ENCODE data around the gene TPSB2.
"Not testable (repeated sequence)": the region's sequence is repeated elsewhere in the genome, so short reads cannot be mapped to it uniquely, and the experiment has no call there.

TPSB2 gene

GRCh38 chr16:1261131-1261892 lies 31.3 kb upstream of the TPSB2 start:
- no peak for DNase-seq (ENCODE audit: low read depth)

DNA sequence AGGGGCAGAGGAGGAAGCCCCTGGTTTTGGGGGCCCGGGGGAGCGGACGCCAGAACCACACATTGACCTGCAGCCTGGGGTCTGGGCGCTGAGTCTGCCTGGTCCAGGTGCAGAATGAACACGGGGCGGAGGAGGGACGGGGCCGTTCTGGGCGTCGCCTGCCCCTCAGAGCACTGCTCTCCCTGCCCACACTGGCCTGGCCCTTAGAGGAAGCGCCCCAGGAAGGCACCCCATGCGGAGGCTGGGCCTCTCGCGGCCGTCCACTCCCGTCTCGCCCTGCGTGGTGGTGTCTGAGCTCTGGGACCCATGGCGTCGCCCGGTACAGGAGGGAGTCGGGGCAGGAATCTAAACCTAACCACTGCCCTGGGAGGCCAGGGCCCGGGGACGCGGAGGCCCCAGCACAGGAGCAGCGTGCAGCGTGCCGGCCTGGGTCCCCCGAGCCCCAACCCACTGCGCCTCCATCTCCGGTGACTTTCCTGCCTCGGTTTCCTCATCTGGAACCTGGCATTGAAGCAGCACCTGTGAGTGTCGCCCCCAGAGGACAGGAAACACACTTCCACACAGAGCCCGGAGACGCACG lies 30.2 kb upstream of the TPSB2 start:
- DNase-seq (ENCODE audit: low read depth), result no peak

DNA sequence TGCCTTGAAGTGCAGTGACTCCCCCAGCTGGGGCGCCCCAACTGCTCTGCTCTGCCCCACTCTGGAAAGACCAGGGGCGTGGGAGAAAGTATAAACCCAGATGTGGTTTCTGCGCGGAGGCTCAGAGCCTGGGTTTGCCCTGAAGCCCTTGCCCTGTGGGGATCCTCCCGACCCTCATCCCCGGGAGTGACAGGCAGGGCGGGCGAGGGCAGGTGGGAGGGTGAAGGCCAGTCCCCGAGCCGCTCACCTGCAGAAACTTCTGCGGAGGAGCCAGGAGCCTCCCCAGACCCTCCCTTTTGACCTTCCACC lies 29.7 kb upstream of the TPSB2 start:
- no peak for DNase-seq (ENCODE audit: low read depth)

GRCh38 chr16:1258906-1259759 lies 29.1 kb upstream of the TPSB2 start:
- no peak for DNase-seq (ENCODE audit: low read depth)

GRCh38 chr16:1258225-1258600 lies 28.2 kb upstream of the TPSB2 start:
- no peak for DNase-seq (ENCODE audit: low read depth)

GRCh38 chr16:1257561-1258224 lies 27.7 kb upstream of the TPSB2 start:
- DNase-seq (ENCODE audit: low read depth), result no peak

DNA sequence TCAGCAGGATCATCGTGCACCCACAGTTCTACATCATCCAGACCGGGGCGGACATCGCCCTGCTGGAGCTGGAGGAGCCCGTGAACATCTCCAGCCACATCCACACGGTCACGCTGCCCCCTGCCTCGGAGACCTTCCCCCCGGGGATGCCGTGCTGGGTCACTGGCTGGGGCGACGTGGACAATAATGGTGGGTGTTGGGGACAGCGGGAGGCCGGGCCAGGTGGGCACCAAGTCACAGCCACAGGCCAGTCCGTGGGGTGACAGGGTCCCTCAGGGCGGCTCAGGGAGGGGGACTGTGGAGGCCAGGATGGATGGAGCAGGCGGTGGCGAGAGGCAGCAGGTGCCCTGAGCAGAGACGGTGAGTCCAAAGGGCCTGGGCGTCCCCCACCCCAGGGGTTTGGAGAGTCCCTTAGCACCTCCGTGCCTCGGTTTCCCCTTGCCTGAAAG lies 26.9 kb upstream of the TPSB2 start:
- DNase-seq (ENCODE audit: low read depth), result no peak

- not testable (repeated sequence) for DNase-seq (ENCODE audit: low read depth)
These were observed 26.4 kb upstream of the TPSB2 start for GRCh38 chr16:1256296-1256873.

DNA sequence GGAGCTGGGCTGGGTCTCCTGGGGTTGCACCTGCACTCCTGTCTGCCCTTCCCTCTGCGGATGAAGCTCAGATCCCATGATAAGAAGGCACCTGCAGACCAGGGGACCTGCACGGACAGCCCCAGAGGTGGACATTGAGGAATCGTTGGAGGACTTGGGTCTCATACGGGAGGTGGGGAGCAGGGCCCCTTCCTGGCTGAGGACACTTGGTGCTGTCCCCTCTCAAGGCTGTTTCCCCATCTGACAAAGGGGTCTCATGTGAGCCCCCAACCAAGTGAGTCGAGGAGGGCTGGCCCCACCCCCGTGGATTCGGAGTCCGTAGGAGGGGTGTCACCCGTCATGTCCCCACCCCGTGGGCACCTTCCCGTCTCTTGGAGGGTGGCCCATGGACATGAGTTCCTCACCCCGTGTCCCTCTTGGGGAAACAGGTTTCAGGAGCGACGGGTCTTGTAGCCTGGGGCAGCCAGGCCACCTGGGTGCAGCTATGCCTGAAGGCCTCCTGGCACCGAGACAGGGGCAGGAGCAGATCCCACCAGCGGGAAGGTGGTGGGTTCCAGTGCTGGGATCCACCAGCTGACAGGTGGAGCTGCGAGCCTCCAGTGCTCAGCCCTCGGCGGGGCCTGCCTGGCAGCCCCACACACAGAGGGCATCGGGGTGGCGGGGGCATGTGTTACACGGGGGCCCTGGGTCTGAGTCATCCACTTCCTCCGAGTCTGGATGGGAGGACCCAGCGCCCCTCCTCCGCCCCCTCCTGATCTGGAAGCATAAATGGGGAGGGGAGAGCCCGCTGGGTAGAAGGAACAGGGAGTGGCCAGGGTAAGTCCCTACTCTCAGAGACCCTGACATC lies 25.5 kb upstream of the TPSB2 start, which contains the start of gene TPSD1:
TPSD1 (plus strand) TSS at position 794 of the 847 bp plus-strand sequence. CDS start 212 bp downstream, outside the sequence.
- DNase-seq (ENCODE audit: low read depth), result not testable (repeated sequence)

DNA sequence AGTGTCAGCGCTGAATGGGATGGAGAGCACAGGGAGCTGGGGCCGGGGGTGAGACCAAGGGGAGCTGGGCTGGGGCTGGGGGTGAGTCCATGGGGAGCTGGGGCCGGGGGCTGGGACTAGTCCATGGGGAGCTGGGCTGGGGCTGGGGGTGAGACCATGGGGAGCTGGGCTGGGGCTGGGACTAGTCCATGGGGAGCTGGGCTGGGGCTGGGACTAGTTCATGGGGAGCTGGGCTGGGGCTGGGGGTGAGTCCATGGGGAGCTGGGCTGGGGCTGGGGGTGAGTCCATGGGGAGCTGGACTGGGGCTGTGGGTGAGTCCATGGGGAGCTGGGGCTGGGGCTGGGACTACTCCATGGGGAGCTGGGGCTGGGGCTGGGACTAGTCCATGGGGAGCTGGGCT lies 24.8 kb upstream of the TPSB2 start:
- DNase-seq (ENCODE audit: low read depth), result not testable (repeated sequence)

DNA sequence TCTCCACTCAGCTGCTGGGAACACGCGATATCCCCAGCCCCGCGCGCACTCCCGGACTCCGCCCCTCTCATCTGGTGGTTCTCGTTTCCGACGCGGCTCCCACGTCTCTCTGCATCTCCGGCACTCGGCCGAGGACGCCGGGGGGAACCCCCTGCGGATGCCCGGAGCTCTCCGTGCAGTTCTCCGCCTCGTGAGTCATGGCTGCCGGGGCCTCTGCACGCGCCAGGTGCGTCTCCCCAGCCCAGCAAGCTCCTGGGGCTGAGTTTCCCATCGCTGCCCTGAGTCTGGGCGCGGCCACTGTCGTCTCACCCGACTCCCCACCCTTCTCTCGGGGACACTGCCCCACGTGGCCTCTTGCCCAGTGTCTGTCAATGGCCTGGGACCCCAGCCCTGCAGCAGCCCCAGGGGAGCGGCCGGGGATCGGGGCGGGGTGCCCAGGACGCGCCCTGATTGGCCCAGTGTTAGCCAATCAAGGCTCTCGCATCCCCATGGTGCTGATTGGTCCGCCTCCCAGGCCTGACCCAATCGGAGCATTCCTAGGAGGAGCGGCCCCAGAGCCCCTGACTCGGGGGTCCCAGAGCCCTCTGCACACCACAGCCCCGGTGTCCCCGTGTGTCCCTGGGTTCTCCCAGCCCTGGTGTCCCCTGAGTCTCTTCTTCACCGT lies 23.8 kb upstream of the TPSB2 start:
- not testable (repeated sequence) for DNase-seq (ENCODE audit: low read depth)

DNA sequence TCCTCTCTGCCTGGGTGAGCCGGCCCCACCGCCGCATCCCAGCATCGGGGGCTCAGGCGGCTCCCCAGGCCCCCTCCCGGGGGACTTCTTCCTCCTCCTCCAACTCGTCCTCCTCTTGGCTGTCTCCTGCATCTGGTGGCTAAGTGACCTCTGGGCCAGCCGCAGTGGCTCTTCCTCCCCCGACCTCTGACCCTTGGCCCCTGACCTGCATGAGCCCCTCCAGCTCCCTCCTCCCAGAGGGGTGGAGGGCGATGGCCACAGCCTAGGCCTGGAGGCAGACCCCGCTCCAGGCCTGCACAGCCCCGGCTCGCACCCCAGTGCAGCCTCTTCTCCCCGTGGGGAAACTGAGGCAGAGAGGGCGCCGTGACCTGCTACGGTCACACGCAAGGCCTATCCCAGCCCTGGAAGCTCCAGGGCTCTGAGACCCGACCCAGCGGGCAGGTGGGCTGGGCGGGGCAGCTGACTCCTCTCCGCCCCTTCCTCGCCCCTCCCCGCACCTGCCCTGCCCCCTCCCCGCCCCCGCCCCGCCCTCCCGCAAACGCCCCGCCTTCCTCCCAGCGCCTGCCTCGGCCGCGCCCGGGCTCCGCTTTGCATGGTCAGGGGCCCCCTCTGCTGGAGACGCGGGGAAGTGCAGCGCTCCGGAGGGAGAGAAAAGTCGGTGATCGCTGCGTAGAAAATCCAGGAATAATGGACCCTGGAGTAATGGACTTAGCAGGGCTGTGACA lies 19.2 kb upstream of the TPSB2 start:
- DNase-seq (ENCODE audit: low read depth), result not testable (repeated sequence)

GRCh38 chr16:1247903-1248537 lies 18.0 kb upstream of the TPSB2 start:
- DNase-seq (ENCODE audit: low read depth), result not testable (repeated sequence)

- no peak for DNase-seq (ENCODE audit: low read depth)
These were observed 15.6 kb upstream of the TPSB2 start for GRCh38 chr16:1245452-1246020.

DNA sequence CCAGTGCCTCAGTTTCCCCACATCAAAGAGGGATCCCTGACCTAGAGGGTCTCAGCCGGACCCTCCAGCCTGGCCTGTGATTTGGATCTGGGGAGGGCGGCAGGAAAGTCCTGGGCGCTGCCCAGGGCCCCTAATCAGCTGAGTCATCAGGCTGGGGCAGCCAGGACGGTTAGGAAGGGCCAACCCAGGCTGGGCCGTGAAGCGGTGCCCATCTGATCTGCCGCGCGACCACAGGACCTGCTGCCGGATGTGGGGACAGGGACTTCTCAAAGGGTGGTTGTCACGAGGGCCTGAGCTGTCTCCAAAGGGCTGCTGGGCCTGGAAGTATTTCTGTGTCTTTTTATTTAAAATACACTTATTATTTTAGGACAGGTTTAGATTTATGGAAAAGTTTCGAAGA lies 14.9 kb upstream of the TPSB2 start:
- DNase-seq (ENCODE audit: low read depth), result no peak

DNA sequence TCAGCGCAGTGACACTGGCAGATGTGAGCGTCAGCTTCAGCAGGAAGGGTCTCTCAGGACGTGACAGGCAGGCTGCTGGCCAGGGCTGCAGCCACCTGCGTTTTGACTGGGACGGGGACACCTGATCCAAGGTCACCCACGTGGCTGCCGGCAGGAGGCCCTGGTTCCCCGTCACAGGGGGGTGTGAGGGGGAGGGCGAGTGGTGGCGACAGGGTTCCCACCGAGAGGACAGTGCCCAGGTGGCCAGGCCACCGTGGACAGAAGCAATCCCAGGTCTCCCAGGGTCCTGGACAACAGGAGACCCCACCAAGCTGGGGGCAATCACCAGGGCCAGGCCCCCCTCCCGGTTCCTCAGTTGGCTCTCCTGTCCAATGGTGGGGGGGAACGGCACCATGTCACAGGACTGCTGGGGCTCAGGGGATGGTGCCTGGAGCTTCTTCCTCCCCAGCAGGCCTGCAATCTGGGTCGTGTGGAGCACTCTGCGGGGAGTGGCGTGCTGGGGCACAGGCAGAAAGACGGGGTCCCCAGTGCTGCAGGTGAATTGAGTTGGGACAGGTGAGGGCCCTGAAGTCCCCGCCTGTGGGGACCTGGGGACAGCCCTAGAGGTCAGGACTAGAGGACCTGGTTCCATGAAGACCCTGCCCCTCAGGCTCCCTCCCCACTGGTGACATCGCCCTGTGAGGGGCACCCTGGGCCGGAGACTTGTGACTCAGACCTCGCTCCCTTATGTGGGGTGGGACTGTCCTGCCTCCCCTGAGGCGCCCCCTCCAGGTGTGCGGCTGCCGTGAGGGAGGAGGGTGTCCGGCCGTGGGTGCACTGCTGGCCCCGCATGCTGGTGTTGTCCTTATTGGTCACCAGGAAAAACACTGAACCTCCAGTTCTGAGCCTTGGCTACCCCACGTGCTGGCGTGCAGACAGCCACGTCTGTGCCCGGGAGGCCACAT lies 14.2 kb upstream of the TPSB2 start:
- not testable (repeated sequence) for DNase-seq (ENCODE audit: low read depth)

GRCh38 chr16:1243363-1243762 lies 13.4 kb upstream of the TPSB2 start:
- DNase-seq (ENCODE audit: low read depth), result not testable (repeated sequence)

GRCh38 chr16:1241081-1241480 lies 11.1 kb upstream of the TPSB2 start:
- DNase-seq (ENCODE audit: low read depth), result not testable (repeated sequence)

All from activated T-cell treated with anti-CD3 and anti-CD28 coated beads for 48 hours (primary cell).